IMR-90 (cell line): Measurements from ENCODE around the gene CEP72.

ENCODE experiments used
- BHLHE40 ChIP-seq: fragments of 150-350 bp; IDR thresholded peaks from 2 replicates; pipeline ENCODE4 v1.6.1; 2016; ENCODE audit warnings: mild to moderate bottlenecking, low read depth, low read length
- CHD1 ChIP-seq: IDR thresholded peaks from 2 replicates; pipeline ENCODE4 v1.6.1; 2012; ENCODE audit warnings: low read depth, low read length, improper control_type of control experiment
- CTCF ChIP-seq: conservative IDR thresholded peaks from 2 replicates; pipeline ENCODE4 v1.5.1; 2012; ENCODE audit warnings: mild to moderate bottlenecking, low read depth, low read length, improper control_type of control experiment
- FOS ChIP-seq: fragments of 150-350 bp; IDR thresholded peaks from 2 replicates; pipeline ENCODE4 v1.6.1; 2016; ENCODE audit warnings: low read depth, low read length
- MAFK ChIP-seq: IDR thresholded peaks from 2 replicates; pipeline ENCODE4 v1.6.1; 2012; ENCODE audit warnings: low read depth, low read length, improper control_type of control experiment
- MAZ ChIP-seq: IDR thresholded peaks from 2 replicates; pipeline ENCODE4 v1.6.1; 2012; ENCODE audit warnings: low read depth, mild to moderate bottlenecking, low read length, improper control_type of control experiment, moderate library complexity, borderline replicate concordance
- MXI1 ChIP-seq: IDR thresholded peaks from 2 replicates; pipeline ENCODE4 v1.6.1; 2012; ENCODE audit warnings: low read depth, mild to moderate bottlenecking, low read length, moderate library complexity, borderline replicate concordance
- POLR2A ChIP-seq: IDR thresholded peaks from 2 replicates; pipeline ENCODE4 v1.6.1; 2012; ENCODE audit warnings: mild to moderate bottlenecking, low read depth, low read length
- RCOR1 ChIP-seq: IDR thresholded peaks from 2 replicates; pipeline ENCODE4 v1.6.1; 2012; ENCODE audit warnings: mild to moderate bottlenecking, low read length, improper control_type of control experiment; ENCODE audit not compliant: insufficient replicate concordance
- RFX5 ChIP-seq: IDR thresholded peaks from 2 replicates; pipeline ENCODE4 v1.8.0; 2012; ENCODE audit warnings: low read depth, mild to moderate bottlenecking, low read length, moderate library complexity
- USF2 ChIP-seq: fragments of 150-350 bp; IDR thresholded peaks from 2 replicates; pipeline ENCODE4 v1.6.1; 2017; ENCODE audit warnings: mild to moderate bottlenecking, antibody characterized with exemption, low read length, low read depth

GRCh38 chr5:655406-655805 lies 43.3 kb downstream of the CEP72 start:
- TF ChIP-seq CTCF: no peak
- TF ChIP-seq FOS: no peak
- TF ChIP-seq CHD1: no peak
- TF ChIP-seq MAFK: no peak
- TF ChIP-seq USF2: no peak
- TF ChIP-seq BHLHE40: no peak
- no peak for TF ChIP-seq POLR2A
- no peak for TF ChIP-seq RFX5
- TF ChIP-seq MXI1: no peak
- no peak for TF ChIP-seq RCOR1
- no peak for TF ChIP-seq MAZ
